Endothelial cell (in vitro differentiated cells): ENCODE data around the gene DNAJC28. TPM values are rescaled to one million over a fixed set of nuclear protein-coding genes. Genes with fewer than 3 reads are reported as not detected.
"Not testable (repeated sequence)": the region's sequence is repeated elsewhere in the genome, so short reads cannot be mapped to it uniquely, and the experiment has no call there.

Source experiments
- DNase-seq: peaks from one replicate; pipeline ENCODE4 v3.0.0; 2021; ENCODE audit warnings: low spot score
- H3K27ac Mint-ChIP-seq: one replicate; pipeline ENCODE4 v1.8.0; 2021; ENCODE audit warnings: mixed read lengths, inconsistent platforms; ENCODE audit not compliant: unreplicated experiment
- H3K27me3 Mint-ChIP-seq: one replicate; pipeline ENCODE4 v1.8.0; 2021; ENCODE audit warnings: mild to moderate bottlenecking, moderate library complexity, mixed read lengths, inconsistent platforms; ENCODE audit not compliant: unreplicated experiment
- H3K36me3 Mint-ChIP-seq: one replicate; pipeline ENCODE4 v1.8.0; 2021; ENCODE audit warnings: mild to moderate bottlenecking, low read depth, mixed read lengths, inconsistent platforms; ENCODE audit not compliant: unreplicated experiment
- H3K4me1 Mint-ChIP-seq: one replicate; pipeline ENCODE4 v1.8.0; 2021; ENCODE audit warnings: mild to moderate bottlenecking, mixed read lengths, inconsistent platforms; ENCODE audit not compliant: unreplicated experiment
- H3K4me3 Mint-ChIP-seq: one replicate; pipeline ENCODE4 v1.8.0; 2021; ENCODE audit warnings: mild to moderate bottlenecking, mixed read lengths, inconsistent platforms; ENCODE audit not compliant: unreplicated experiment
- H3K9me3 Mint-ChIP-seq: one replicate; pipeline ENCODE4 v1.8.0; 2021; ENCODE audit warnings: mixed read lengths, inconsistent platforms; ENCODE audit not compliant: unreplicated experiment
- total RNA-seq: library from RNA; stranded (reverse); fragmentation: NEBNext Ultra II Directional; extraction: Animal tissue kit (Norgen Biotek cat#: 25700); gene quantifications from one replicate; pipeline ENCODE4 v1.2.1, GENCODE V29; 2021; ENCODE audit not compliant: unreplicated experiment
- TF ChIP-seq, protein P1 (sequence below): fragments of 200-600 bp; sonication (generic); IDR thresholded peaks from one replicate; pipeline ENCODE4 v1.5.0; 2021; ENCODE audit warnings: antibody characterized with exemption; ENCODE audit not compliant: unreplicated experiment

The DNAJC28 gene
- total RNA-seq, 1 donor from 2014 or later, result 3.3 TPM

DNA sequence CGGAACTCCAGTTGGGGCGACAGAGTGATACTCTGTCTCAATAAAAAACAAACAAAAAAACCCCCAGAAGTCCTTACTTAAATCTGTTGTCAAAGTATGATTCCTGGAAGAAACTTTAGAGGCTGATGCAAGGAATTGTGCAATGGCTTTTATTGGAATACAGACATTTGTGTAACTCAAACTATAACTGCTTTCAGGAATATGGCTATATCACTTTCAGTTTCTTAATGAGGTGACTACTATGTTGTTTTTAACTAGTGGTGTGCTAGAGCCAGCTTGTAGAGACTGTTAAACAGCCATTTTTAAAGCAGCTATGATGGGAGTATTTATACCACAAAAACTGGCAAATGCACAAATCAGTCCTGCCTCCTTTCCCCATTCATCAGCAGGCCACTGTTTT, 22.7 kb upstream of the DNAJC28 start:
- no peak for DNase-seq
- Mint-ChIP-seq H3K4me1 (no peaks in the 10 kb centered on the region), H3K9me3 (no peaks in the 10 kb centered on the region), H3K4me3 (no peak overlapping the region), H3K27me3 (no peaks in the 10 kb centered on the region), H3K36me3 (peaks cover 52% of the 10 kb centered on the region), H3K27ac (no peak overlapping the region)
- TF ChIP-seq, protein P1, sequence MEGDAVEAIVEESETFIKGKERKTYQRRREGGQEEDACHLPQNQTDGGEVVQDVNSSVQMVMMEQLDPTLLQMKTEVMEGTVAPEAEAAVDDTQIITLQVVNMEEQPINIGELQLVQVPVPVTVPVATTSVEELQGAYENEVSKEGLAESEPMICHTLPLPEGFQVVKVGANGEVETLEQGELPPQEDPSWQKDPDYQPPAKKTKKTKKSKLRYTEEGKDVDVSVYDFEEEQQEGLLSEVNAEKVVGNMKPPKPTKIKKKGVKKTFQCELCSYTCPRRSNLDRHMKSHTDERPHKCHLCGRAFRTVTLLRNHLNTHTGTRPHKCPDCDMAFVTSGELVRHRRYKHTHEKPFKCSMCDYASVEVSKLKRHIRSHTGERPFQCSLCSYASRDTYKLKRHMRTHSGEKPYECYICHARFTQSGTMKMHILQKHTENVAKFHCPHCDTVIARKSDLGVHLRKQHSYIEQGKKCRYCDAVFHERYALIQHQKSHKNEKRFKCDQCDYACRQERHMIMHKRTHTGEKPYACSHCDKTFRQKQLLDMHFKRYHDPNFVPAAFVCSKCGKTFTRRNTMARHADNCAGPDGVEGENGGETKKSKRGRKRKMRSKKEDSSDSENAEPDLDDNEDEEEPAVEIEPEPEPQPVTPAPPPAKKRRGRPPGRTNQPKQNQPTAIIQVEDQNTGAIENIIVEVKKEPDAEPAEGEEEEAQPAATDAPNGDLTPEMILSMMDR, result no peak

DNA sequence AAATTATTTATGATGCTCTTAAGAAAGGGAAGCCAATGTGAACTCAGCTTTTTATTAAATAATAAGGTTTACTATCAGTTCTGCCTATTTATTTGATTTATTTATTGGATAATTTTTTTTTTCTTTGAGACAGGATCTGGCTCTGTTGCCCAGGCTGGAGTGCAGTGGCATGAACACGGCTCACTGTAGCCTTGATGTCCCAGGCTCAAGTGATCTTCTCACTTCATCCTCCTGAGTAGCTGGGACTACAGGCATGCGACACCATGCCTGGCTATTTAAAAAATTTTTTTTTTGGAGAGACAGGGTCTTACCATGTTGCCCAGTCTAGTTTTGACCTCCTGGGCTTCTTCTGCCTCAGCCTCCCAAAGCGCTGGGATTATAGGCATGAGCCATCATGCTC, 21.0 kb upstream of the DNAJC28 start:
- peaks cover 52% of the 10 kb centered on the region for H3K36me3 Mint-ChIP-seq

DNA sequence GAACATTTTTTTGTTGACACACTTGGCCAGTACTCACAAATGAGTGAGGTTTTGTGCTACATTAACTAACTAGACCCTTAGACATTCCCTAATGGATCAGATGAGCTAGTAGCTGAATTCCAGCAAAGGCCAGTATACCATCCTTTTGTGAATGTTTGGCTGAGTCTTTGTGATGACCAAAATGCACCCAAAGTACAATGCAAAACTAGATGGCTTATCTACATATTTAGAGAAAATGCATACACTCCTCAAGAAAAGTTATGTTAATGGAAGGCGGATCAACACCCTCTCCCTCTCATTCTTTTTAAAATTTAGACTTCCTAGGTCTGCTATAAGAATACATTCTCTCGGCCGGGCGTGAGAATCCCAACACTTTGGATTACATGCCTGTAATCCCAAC, 20.1 kb upstream of the DNAJC28 start:
- Mint-ChIP-seq H3K36me3 (peaks cover 55% of the 10 kb centered on the region), H3K4me1 (no peaks in the 10 kb centered on the region), H3K4me3 (no peak overlapping the region), H3K27me3 (no peaks in the 10 kb centered on the region), H3K27ac (no peak overlapping the region), H3K9me3 (no peaks in the 10 kb centered on the region)
- TF ChIP-seq, protein P1, result no peak
- DNase-seq, result no peak

More for the DNA sequence above, 21.0 kb upstream of the DNAJC28 start:
- H3K4me1 Mint-ChIP-seq, result no peaks in the 10 kb centered on the region
- no peak for DNase-seq
- no peak overlapping the region for H3K4me3 Mint-ChIP-seq
- no peaks in the 10 kb centered on the region for H3K9me3 Mint-ChIP-seq
- H3K27ac Mint-ChIP-seq, result no peak overlapping the region
- TF ChIP-seq, protein P1, result no peak
- H3K27me3 Mint-ChIP-seq, result no peaks in the 10 kb centered on the region

DNA sequence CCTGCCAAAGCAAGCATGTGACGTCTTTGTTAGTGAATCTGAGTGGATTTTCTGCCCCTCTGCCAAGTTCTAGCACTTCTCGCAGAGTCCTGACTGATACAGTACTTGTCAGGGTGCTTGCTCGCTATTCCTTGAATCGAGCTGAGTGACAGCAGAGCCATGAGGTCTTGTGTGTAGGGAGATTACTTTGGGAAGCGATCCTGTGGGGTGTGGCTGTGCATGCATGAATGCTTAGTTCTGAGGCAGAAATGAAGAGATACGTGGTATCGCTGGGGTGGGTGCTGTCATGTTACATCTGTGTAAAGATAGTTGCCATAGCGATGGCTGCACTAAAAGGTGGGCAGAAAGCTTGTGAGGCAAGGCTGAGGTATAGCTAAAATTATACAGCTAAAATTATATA, 19.3 kb upstream of the DNAJC28 start:
- H3K9me3 Mint-ChIP-seq, result no peaks in the 10 kb centered on the region
- H3K27ac Mint-ChIP-seq, result no peak overlapping the region
- peaks cover 51% of the 10 kb centered on the region for H3K36me3 Mint-ChIP-seq
- TF ChIP-seq, protein P1, result no peak
- no peaks in the 10 kb centered on the region for H3K27me3 Mint-ChIP-seq
- DNase-seq, result no peak
- H3K4me3 Mint-ChIP-seq, result no peak overlapping the region
- H3K4me1 Mint-ChIP-seq, result no peaks in the 10 kb centered on the region

DNA sequence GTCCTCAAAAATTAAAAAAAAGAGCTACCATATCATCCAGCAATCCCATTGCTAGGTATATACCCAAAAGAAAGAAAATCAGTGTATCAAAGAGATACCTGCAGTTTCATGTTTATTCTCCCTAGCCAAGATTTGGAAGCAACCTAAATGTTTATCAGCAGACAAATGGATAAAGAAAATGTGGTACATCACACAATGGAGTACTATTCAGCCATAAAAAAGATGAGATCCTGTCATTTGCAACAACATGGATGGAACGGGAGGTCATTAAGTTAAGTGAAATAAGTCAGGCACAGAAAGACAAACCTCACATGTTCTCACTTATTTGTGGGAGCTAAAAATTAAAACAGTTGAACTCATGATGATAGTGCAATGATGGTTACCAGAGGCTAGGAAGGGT, 15.5 kb upstream of the DNAJC28 start:
- not testable (repeated sequence) for H3K27ac Mint-ChIP-seq, DNase-seq, H3K27me3 Mint-ChIP-seq, H3K9me3 Mint-ChIP-seq, H3K4me1 Mint-ChIP-seq
- Mint-ChIP-seq H3K36me3 (peaks cover 48% of the 10 kb centered on the region), H3K4me3 (peak overlapping the region; percentile 4)

DNA sequence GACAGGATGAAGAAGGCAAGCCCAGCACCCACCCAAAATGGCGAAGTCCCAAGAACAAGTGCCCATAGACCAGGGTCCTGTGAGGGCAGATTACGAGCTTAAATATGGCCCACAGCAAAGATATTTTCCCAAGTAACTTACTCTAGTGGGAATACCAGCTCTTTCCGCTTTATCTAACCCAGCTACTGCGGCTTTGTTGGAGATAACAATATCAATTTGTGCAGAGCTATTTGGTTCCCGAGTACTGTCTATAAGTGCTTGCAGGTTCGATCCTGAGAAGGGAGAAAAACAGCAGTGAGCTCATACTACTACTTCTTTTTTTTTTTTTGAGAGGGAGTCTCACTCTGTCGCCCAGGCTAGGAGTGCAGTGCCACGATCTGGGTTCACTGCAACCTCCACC, 14.3 kb upstream of the DNAJC28 start:
- Mint-ChIP-seq H3K27ac (no peak overlapping the region), H3K9me3 (no peaks in the 10 kb centered on the region), H3K4me3 (no peak overlapping the region), H3K27me3 (no peaks in the 10 kb centered on the region), H3K4me1 (no peaks in the 10 kb centered on the region), H3K36me3 (peaks cover 39% of the 10 kb centered on the region)
- TF ChIP-seq, protein P1, result no peak
- DNase-seq, result no peak
